Activated CD8-positive, alpha-beta memory T cell treated with anti-CD3 and anti-CD28 coated beads, Interleukin-2, amount 50 U/mL, for 1 hour (primary cell): ENCODE measurements around the gene IQGAP2.

Source experiments
- DNase-seq: peaks from one replicate; pipeline ENCODE4 v3.0.0-alpha.2; 2020; ENCODE audit errors: extremely low read depth

The IQGAP2 gene

DNA sequence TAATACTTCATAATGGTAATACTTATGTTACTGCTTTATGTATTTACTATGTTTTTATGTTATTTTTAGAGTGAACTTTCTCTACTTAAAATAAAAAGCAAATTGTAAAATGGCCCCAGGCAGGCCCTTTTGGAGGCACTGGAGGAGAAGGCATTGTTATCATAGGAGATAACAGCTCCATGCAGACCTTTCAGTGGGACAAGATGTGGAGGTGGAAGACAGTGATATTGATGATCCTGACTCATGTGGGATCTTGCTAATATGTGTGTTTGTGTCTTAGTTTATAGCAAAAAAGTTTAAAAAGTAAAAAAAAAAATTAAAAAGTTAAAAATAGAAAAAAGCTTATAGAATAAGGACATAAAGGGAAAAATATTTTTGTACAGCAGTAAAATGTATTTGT, 74.5 kb downstream of the IQGAP2 start:
- no peak for DNase-seq

DNA sequence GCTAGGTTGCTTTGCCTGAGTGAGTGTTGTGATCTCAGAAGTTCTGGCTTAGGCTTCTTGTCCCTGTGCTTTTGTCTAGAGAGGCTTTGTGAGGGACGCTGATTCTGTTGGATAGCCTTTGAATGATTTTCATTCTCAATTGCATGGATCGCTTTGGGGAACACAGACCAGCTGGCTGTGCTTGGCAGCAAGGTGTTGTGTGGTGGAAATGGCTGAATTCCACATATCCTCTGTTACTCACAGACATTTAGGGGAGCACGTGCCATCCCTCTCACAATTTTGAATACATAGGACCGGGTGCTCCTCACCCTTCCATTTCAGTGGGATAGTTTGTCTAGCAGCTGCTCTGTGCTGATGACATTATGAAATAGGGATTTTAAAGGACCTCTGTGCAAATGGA, 76.2 kb downstream of the IQGAP2 start:
- no peak for DNase-seq

- DNase-seq, result no peak
These were observed 77.0 kb downstream of the IQGAP2 start for GRCh38 chr5:76479973-76480667.

DNA sequence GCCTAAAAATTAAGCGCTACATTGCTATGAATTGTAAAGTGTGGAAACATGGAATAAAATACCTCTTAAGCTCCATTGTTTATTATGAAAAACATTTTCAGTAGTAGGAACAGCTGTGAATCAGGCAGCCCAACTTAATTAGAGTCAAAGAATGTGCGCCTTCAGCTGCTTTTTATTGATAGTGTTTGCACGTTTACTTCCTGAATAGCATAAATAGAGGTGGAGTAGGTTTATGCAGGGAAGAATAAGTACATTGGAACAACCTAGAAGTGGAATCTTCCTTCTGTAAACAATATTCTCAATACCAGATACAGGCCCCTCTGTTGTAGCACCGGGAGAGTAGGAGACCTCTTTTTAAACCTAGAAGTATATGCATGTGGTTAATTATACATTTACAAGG, 79.9 kb downstream of the IQGAP2 start:
- DNase-seq, result no peak

GRCh38 chr5:76483433-76483832, 80.3 kb downstream of the IQGAP2 start:
- DNase-seq, result no peak

GRCh38 chr5:76483881-76484280, 80.8 kb downstream of the IQGAP2 start:
- no peak for DNase-seq

DNA sequence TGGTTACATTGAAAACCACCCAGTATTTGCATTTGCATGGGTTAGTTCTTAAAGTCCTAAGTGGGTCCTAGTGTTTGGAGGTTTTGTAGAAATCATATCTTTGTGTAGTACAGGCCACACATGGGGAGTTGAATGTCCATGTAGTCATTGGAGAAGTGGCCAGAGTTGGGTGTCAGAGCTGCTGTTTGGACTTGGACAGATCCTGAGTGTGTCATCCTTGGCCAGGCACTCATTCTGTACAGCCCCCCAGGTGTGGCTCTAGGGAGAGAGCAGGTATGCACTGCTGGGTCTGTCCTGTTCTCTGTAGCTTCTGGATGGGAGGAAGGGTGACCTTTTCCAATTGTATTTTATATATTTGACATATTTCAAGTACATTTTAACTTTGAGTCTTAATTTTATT, 82.4 kb downstream of the IQGAP2 start:
- DNase-seq, result no peak

DNA sequence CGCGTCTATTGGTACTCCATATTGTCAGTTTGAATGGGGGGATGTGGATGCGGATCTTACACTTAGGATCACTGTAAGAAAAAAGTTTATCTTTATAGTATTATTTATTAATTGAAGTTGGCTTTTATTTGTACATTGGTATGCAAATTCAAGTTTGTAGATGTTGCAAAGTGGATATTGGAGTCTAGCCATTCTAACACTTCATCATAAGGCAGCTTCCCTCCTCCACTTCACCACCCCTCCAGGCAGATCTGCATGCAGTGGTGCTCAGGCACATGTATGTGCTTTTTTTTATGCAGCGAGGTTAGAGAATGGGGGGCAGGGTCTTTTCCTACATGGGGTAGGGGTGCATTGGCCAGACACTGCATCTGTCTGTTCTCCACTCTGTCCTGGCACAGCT, 84.3 kb downstream of the IQGAP2 start:
- no peak for DNase-seq

GRCh38 chr5:76487821-76488220, 84.7 kb downstream of the IQGAP2 start:
- no peak for DNase-seq

DNA sequence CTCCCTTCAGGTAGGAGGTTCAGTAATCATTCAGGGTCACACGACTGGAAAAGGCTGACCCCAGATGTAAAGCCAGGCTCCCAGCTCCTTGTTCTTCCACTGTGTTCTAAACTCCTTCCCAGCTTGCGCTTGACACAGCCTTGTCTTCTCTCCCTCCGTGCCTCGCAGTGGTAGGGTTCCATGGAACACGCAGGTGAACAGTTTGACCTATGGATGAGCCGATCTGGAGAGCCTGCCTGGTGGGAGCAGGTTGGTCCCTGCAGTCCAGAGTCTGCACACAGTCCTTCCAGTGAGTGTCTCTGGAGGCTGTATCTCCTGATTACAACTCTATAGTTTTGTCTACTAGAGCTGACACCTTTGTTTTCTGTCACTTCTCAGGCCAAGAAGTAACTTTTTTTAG, 85.9 kb downstream of the IQGAP2 start:
- no peak for DNase-seq

DNA sequence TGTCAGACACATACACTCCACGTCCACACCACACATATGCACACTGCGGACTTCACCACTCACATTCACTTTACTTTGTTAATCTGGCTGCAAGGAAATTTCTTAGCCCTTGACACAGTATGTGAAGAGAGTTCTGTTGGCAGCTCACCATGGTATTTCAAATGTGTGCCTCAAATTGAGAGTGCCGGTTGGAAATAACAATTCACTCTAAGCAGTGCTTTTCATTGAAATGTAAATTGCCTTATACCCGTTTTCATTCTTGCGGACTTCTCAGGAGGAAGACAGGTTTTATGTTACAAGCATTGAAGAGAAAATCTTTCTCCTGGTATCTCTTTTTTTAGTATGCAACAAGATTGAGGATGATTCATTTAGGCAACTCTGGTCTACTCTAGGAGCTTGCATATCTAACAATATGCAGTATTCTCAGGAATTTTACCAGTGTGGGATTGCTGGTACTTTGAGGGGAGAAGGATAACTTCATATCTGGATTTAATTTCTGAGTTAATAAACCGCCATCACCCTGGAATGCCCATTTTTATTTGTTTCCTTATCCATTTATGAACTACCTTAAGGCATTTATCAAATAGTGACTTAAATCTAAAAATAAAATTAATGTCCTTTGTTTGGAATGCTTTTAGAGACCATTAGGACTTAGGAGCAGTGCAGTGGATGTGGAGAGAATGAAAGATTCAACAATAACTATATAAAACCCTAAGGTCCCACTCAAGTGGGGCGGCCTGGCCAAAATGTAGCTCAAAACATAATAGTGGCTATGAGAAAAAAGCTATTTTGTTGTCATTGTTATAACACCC, 87.0 kb downstream of the IQGAP2 start:
- DNase-seq, result no peak

GRCh38 chr5:76490960-76491359, 87.9 kb downstream of the IQGAP2 start:
- DNase-seq, result no peak

GRCh38 chr5:76492819-76493189, 89.7 kb downstream of the IQGAP2 start:
- no peak for DNase-seq

- no peak for DNase-seq
These were observed 90.2 kb downstream of the IQGAP2 start for GRCh38 chr5:76493190-76493837.

- no peak for DNase-seq
These were observed 91.1 kb downstream of the IQGAP2 start for GRCh38 chr5:76494201-76494600.

DNA sequence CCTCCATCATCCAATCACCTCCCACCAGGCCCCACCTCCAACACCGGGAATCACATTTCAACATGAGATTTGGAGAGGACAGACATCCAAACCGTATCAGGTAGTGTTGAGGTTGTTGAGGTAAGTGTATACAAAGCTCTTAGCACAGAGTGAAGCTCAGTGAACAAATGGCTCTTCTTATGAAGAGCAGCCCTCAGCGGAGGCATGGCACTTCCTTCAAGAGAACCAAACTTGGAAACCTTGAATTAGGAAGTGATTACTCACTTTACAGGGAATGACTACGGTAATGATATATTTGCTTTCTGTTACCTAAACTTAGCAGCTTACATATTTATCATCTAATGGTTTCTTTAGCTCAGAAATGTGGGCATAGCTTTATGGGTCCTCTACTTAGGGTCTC, 92.8 kb downstream of the IQGAP2 start:
- DNase-seq, result no peak

DNA sequence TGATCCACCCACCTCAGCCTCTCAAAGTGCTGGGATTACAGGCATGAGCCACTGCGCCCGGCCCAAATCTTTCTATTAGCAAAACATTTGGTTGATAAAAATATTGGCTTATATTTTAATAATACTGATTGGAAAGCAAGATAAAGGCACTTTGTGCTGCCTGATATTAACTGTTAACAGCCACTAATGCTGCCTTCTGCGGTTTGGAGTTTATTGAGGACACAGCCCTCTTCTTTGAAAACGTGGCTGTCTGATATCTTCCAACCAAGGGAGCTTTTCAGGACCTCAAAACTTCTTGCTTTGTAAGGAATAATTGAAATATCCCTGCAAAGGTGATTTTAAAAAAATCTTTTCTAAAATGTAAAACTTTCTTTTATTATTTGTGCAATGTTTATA, 94.0 kb downstream of the IQGAP2 start:
- DNase-seq, result no peak

DNA sequence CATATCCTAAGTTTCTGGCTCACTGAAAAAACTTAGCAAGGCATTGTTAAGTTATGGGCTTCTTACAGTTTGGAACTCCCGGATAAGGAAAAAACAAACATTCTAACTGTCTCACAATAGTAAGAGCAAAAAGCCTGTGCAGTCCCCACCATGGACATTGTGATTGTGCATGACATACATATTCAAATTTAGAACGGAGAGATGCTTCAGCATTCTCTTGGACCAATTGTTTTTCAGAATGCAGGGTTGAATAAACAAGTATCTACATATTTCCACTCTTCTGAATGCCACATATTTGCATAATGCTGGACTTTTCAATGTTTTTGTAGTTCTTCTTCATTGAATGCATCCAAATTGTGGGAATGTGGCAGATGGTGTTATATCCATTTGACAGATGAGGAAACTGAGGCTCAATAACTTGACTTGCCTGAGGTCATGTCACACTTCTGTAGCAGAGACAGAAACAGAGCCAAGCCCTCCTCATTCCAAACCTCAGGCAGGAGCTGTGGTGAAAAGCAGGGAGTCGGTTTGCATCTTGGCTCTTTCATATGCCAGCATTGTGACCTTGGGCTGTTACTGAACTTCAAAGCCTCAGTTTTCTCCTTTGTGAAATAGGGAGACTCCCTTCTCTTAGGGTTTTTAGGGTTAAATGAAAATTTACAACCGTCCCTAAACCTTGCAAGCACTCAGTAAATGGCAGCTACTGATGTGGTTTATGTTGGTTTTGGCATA, 95.1 kb downstream of the IQGAP2 start:
- DNase-seq, result no peak

- no peak for DNase-seq
These were observed 96.5 kb downstream of the IQGAP2 start for GRCh38 chr5:76499507-76500161.

DNA sequence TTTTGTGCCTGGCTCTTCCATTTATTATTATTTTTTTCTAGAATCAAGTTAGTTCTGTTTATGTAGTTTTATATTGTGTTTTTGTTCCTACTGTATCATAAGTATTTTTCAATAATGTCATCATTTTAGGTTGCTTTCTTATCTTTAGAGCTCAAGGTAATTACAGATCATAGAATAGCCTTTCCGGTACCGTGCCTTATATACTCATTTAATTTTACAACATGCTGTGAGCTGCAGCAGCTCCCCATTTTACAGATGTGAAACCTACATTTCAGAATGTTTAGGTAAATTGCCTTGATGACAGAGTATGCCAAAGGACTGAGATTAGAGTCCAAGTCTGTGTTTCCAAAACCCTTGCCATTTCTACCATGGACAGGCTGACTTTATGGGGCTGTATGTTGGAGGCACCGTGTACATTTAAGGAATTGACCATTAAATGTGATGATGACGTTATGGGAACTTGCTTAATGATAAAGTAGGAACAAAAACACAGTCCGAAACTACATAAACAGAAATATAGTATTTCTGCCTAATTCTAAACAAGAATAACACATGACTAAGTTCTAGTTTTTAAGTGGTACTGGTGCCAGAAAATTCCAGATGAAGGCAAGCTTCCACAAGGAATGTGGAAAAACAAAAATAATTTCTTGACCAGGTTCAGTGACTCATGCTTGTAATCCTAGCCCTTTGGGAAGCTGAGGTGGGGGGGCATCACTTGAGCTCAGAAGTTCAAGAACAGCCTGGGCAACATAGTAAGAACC, 97.7 kb downstream of the IQGAP2 start:
- no peak for DNase-seq

- no peak for DNase-seq
These were observed 100.8 kb downstream of the IQGAP2 start for GRCh38 chr5:76503929-76504328.
